HG03460 (cell line): ENCODE measurements around the gene TALDO1.

Experiments
- ATAC-seq: cut with Tn5 transposase; IDR thresholded peaks from one replicate; pipeline ENCODE4 v1.9.1; 2021; ENCODE audit not compliant: unreplicated experiment

The TALDO1 gene

GRCh38 chr11:766936-767210 is 19.6 kb downstream of the TALDO1 start:
- ATAC-seq = no peak

- ATAC-seq = no peak
These were observed 20.0 kb downstream of the TALDO1 start for GRCh38 chr11:767238-767637.

DNA sequence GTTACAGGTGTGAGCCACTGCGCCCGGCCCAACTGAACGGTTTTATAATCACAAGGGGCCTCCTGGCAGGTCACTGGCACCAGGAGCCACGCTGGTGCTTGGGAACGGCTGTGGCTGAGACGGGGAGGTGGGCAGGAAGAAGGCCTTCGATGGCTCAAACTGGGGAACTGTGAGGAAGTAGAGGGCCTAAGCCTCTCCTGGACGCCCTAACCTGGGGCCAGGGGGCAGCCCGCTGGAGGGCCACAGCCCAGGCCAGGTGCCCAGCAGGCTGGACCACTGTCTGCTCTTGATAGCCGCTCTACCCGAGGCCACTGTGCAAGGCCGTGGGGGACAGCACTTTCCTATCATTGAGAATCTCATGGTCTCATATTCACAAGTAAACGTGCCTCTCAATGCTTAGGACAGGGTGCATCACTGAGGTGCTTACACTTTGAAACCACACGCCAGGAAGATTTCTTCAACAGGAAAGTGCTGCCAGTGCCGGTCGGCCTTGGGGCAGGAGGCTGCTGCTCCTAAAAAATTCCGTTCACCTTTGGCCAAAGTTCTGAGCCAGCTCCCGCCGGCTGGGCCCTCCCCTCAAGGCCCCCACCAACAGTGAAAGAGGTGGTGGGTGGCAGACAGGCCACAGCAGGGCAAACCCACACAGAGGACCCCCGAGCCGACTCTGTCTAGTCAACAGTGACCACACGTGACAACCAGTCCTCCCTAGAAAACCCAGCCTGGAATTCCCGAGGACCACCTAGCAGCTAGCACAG is 22.8 kb downstream of the TALDO1 start:
- no peak for ATAC-seq

- ATAC-seq = no peak
These were observed 23.7 kb downstream of the TALDO1 start for GRCh38 chr11:770642-771616.

GRCh38 chr11:771617-772204 is 24.4 kb downstream of the TALDO1 start:
- no peak for ATAC-seq

- ATAC-seq = no peak
These were observed 25.4 kb downstream of the TALDO1 start for GRCh38 chr11:772429-773390.

- ATAC-seq = no peak
These were observed 26.2 kb downstream of the TALDO1 start for GRCh38 chr11:773425-773824.

GRCh38 chr11:773830-774229 is 26.6 kb downstream of the TALDO1 start:
- ATAC-seq = no peak

- no peak for ATAC-seq
These were observed 27.8 kb downstream of the TALDO1 start for GRCh38 chr11:774873-775592.

- ATAC-seq = no peak
These were observed 28.9 kb downstream of the TALDO1 start for GRCh38 chr11:776263-776560.

- peak; percentile 25 for ATAC-seq
These were observed 29.5 kb downstream of the TALDO1 start for GRCh38 chr11:776561-777287.

- peak; percentile 66 for ATAC-seq
These were observed 30.3 kb downstream of the TALDO1 start, which contains the start of gene GATD1 for GRCh38 chr11:777288-778255. GATD1 (minus strand) TSS chr11:777487; CDS start chr11:777462, 25 bp downstream.

DNA sequence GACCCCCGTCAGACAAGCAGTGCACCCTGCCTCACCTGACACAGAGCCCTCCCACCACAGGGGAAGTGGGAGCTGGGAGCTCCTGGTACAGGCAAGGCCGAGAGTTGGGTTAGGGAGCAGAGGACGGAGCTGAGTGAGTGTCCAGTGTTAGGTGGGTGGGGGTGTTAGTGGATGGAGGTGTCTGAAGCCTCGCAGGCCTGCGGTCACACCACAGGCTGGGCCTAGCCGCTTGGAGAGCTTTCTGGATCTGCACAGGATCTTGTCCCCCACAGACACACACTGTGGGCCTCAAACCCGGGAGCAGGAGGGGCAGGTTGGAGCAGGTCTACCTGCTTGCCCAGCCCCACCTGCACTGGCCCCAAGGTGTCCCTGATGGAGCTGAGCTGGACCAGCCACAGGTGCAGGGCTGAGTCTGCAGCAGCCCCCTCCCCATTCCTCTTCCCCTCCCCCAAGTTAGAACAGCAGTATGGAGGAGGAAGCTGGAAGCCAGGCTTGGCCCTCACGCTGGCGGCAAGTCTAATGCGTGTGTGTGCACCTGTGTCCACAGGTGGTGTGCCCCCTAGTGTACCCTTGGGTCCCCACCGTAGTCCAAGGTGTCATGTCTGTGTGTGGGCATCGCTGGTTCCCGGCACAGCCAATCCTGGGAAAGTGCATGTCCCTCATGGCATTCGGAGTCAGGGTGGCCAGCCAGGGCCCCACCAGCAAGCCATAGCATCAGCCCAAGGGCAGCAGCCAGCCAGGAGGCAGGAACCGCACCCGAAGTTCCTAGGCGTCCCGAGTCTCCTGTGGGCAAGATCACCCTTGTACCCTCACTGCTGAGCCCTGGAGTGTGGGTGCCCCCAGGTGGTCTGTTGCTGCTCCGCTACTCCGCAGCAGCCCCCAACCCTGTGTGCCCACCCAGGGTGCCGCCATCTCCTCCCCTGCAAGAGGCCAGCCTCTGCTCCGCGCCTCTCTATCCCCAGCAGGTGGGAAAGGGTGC is 32.0 kb downstream of the TALDO1 start:
- no peak for ATAC-seq

GRCh38 chr11:779955-780532 is 32.8 kb downstream of the TALDO1 start:
- no peak for ATAC-seq

DNA sequence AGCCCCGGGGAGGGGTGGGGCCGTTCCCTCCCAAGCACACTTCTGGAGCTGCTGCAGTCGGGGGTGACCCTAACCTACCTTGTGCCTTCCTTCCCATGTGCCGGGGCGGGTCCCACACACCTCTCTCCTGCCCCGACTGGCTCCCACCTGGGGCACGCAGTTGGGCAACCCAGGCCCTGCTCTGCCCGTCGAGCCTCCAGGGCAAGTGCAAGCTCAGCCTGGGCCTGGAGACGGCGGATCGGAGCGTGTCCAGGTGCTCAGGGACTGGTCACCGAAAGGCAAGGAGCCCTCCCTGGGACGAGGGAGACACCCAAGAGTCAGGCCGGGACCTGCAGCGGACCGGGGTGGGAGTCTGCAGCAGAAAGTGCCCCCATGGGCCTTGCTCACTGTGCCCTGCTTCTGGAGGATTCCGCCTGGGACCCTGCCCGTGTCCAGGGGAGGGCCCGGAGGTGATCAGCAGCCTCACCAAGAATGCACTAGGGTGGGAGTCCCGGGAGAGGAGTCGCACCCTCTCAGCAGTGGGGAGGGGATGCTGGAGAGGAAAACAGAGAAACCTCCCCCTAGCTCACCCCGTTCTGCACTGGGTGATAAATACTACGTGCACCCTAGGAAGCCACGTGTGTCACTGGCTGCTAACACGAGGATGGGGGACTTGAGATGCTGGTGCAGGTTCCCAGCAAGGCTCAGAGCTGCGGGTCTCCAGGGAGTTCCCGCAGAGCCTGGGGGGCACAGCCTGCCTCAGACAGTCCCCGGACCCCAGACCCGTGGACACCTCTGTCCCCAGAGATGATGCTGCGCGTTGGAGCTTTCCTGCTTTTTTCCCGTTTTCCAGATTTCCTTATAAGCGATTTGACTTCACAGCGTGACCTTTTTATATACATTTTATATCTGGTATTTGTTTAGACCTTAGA is 35.3 kb downstream of the TALDO1 start:
- ATAC-seq = no peak

GRCh38 chr11:783581-784015 is 36.3 kb downstream of the TALDO1 start:
- no peak for ATAC-seq
